Ectodermal cell (in vitro differentiated cells): ENCODE data around the gene EIF3A.

ENCODE experiments used
- H3K27ac ChIP-seq: 2 replicates; pipeline ENCODE4 v1.7.0; 2013; ENCODE audit warnings: mild to moderate bottlenecking, low read depth, low read length; ENCODE audit not compliant: insufficient read depth, poor library complexity, severe bottlenecking
- H3K27me3 ChIP-seq: 2 replicates; pipeline ENCODE4 v1.7.0; 2013; ENCODE audit warnings: mild to moderate bottlenecking, low read length; ENCODE audit not compliant: insufficient read depth, control insufficient read depth, poor library complexity, severe bottlenecking
- H3K36me3 ChIP-seq: one replicate; pipeline ENCODE4 v1.7.0; 2013; ENCODE audit warnings: low read length; ENCODE audit not compliant: control insufficient read depth, insufficient read depth
- H3K4me1 ChIP-seq: one replicate; pipeline ENCODE4 v1.7.0; 2013; ENCODE audit warnings: low read length; ENCODE audit not compliant: control insufficient read depth, insufficient read depth
- H3K4me3 ChIP-seq: 2 replicates; pipeline ENCODE4 v1.7.0; 2013; ENCODE audit warnings: low read depth, low read length, control low read depth; ENCODE audit not compliant: insufficient read depth
- H3K9me3 ChIP-seq: 2 replicates; pipeline ENCODE4 v1.7.0; 2013; ENCODE audit warnings: mild to moderate bottlenecking, low read length, moderate library complexity; ENCODE audit not compliant: control insufficient read depth
- WGBS, 2 experiments: methylation state at CpG; one replicate each; pipeline ENCODE4 v1.1.7; 2013; ENCODE audit warnings: missing lambda C conversion rate in 2 of 2; 5-methylcytosine and 5-hydroxymethylcytosine counted together

Gene EIF3A

GRCh38 chr10:119055472-119055871, 25.1 kb downstream of the EIF3A start:
- no peak overlapping the region for H3K4me3 ChIP-seq
- no peaks in the 10 kb centered on the region for H3K4me1 ChIP-seq
- H3K9me3 ChIP-seq, result no peaks in the 10 kb centered on the region
- WGBS, 2 experiments, result 89 to 95% methylated on average over 1 of the region's 1 CpG
- H3K36me3 ChIP-seq, result peaks cover 86% of the 10 kb centered on the region
- H3K27ac ChIP-seq, result no peak overlapping the region
- no peaks in the 10 kb centered on the region for H3K27me3 ChIP-seq

- H3K27ac ChIP-seq, result no peak overlapping the region
- no peaks in the 10 kb centered on the region for H3K4me1 ChIP-seq
- no peaks in the 10 kb centered on the region for H3K9me3 ChIP-seq
- H3K4me3 ChIP-seq, result no peak overlapping the region
- H3K27me3 ChIP-seq, result no peaks in the 10 kb centered on the region
- 97 to 98% methylated on average over 3 of the region's 3 CpGs for whole genome bisulfite sequencing, 2 experiments
- H3K36me3 ChIP-seq, result peaks cover 85% of the 10 kb centered on the region
Measured at GRCh38 chr10:119051775-119052174, 28.8 kb downstream of the EIF3A start.

GRCh38 chr10:119049777-119050176, 30.8 kb downstream of the EIF3A start:
- Histone ChIP-seq H3K9me3 (no peaks in the 10 kb centered on the region), H3K36me3 (peaks cover 83% of the 10 kb centered on the region), H3K4me1 (no peaks in the 10 kb centered on the region), H3K27me3 (no peaks in the 10 kb centered on the region), H3K27ac (no peak overlapping the region), H3K4me3 (no peak overlapping the region)
- WGBS, 2 experiments, result 96 to 97% methylated on average over 14 of the region's 14 CpGs

- WGBS, 2 experiments, result 93 to 94% methylated on average over 4 of the region's 5 CpGs
- peaks cover 84% of the 10 kb centered on the region for H3K36me3 ChIP-seq
Measured at GRCh38 chr10:119049361-119049760, 31.3 kb downstream of the EIF3A start.

GRCh38 chr10:119045561-119045960, 35.1 kb downstream of the EIF3A start:
- peaks cover 79% of the 10 kb centered on the region for H3K36me3 ChIP-seq
- WGBS, 2 experiments, result 93 to 94% methylated on average over 7 of the region's 7 CpGs

More at GRCh38 chr10:119049361-119049760, 31.3 kb downstream of the EIF3A start:
- no peaks in the 10 kb centered on the region for H3K9me3 ChIP-seq
- H3K4me3 ChIP-seq, result no peak overlapping the region
- H3K27ac ChIP-seq, result no peak overlapping the region
- H3K27me3 ChIP-seq, result no peaks in the 10 kb centered on the region
- no peaks in the 10 kb centered on the region for H3K4me1 ChIP-seq

GRCh38 chr10:119042169-119042568, 38.4 kb downstream of the EIF3A start:
- Histone ChIP-seq H3K4me3 (no peak overlapping the region), H3K9me3 (no peaks in the 10 kb centered on the region), H3K27me3 (no peaks in the 10 kb centered on the region), H3K36me3 (peaks cover 81% of the 10 kb centered on the region), H3K27ac (no peak overlapping the region), H3K4me1 (no peaks in the 10 kb centered on the region)
- 95 to 96% methylated on average over 26 of the region's 26 CpGs for WGBS, 2 experiments

More at GRCh38 chr10:119045561-119045960, 35.1 kb downstream of the EIF3A start:
- no peak overlapping the region for H3K4me3 ChIP-seq
- H3K27ac ChIP-seq, result no peak overlapping the region
- H3K9me3 ChIP-seq, result no peaks in the 10 kb centered on the region
- no peaks in the 10 kb centered on the region for H3K4me1 ChIP-seq
- H3K27me3 ChIP-seq, result no peaks in the 10 kb centered on the region

- no peak overlapping the region for H3K4me3 ChIP-seq
- no peaks in the 10 kb centered on the region for H3K27me3 ChIP-seq
- no peak overlapping the region for H3K27ac ChIP-seq
- no peaks in the 10 kb centered on the region for H3K4me1 ChIP-seq
- 89 to 94% methylated on average over 4 of the region's 4 CpGs for WGBS, 2 experiments
- H3K36me3 ChIP-seq, result peaks cover 83% of the 10 kb centered on the region
- H3K9me3 ChIP-seq, result no peaks in the 10 kb centered on the region
Measured at GRCh38 chr10:119041326-119041725, 39.3 kb downstream of the EIF3A start.

GRCh38 chr10:119039161-119039560, 41.5 kb downstream of the EIF3A start:
- H3K36me3 ChIP-seq, result peaks cover 73% of the 10 kb centered on the region
- H3K4me3 ChIP-seq, result no peak overlapping the region
- no peaks in the 10 kb centered on the region for H3K4me1 ChIP-seq
- WGBS, 2 experiments, result 91 to 97% methylated on average over 1 of the region's 1 CpG
- no peaks in the 10 kb centered on the region for H3K27me3 ChIP-seq
- H3K27ac ChIP-seq, result no peak overlapping the region
- no peaks in the 10 kb centered on the region for H3K9me3 ChIP-seq

- Histone ChIP-seq H3K4me1 (peaks cover 10% of the 10 kb centered on the region), H3K9me3 (no peaks in the 10 kb centered on the region), H3K27ac (no peak overlapping the region), H3K27me3 (peaks cover 13% of the 10 kb centered on the region), H3K36me3 (peaks cover 18% of the 10 kb centered on the region), H3K4me3 (no peak overlapping the region)
- 74 to 77% methylated on average over 6 to 7 of the region's 7 CpGs for WGBS, 2 experiments
Measured at GRCh38 chr10:119031496-119032059, 49.0 kb downstream of the EIF3A start.

GRCh38 chr10:119030421-119031250, 50.0 kb downstream of the EIF3A start:
- no peak overlapping the region for H3K27ac ChIP-seq
- peak overlapping the region; percentile 55 for H3K4me3 ChIP-seq
- peaks cover 13% of the 10 kb centered on the region for H3K27me3 ChIP-seq
- peaks cover 10% of the 10 kb centered on the region for H3K4me1 ChIP-seq
- WGBS, 2 experiments, result 6 to 7% methylated on average over 65 of the region's 65 CpGs
- peaks cover 11% of the 10 kb centered on the region for H3K36me3 ChIP-seq
- H3K9me3 ChIP-seq, result no peaks in the 10 kb centered on the region
